Neural progenitor cell (in vitro differentiated cells): ENCODE measurements around the gene RSF1. TPM values are rescaled to one million over a fixed set of nuclear protein-coding genes. Genes with fewer than 3 reads are reported as not detected.

Experiments used
- DNase-seq: peaks from one replicate; pipeline ENCODE4 v3.0.0-alpha.2; 2016; ENCODE audit warnings: low spot score
- H2AFZ ChIP-seq: fragments of 200-600 bp; sonication (generic); replicated peaks from 2 replicates; pipeline ENCODE4 v1.6.1; 2016; ENCODE audit warnings: antibody characterized with exemption
- H3F3A ChIP-seq: fragments of 200-600 bp; sonication (generic); 2 replicates; pipeline ENCODE4 v1.6.1; 2016; ENCODE audit warnings: antibody characterized with exemption, low read depth
- H3K27ac ChIP-seq: fragments of 200-600 bp; sonication (generic); 2 replicates; pipeline ENCODE4 v1.5.1; 2016; ENCODE audit warnings: mild to moderate bottlenecking
- H3K27me3 ChIP-seq: fragments of 200-600 bp; sonication (generic); 2 replicates; pipeline ENCODE4 v1.6.1; 2016; ENCODE audit warnings: mild to moderate bottlenecking, moderate library complexity
- H3K36me3 ChIP-seq: fragments of 200-600 bp; sonication (generic); 2 replicates; pipeline ENCODE4 v1.5.1; 2016
- H3K4me1 ChIP-seq: fragments of 200-600 bp; sonication (generic); 2 replicates; pipeline ENCODE4 v1.6.1; 2016; ENCODE audit warnings: mixed run types
- H3K4me2 ChIP-seq: fragments of 200-600 bp; sonication (generic); 2 replicates; pipeline ENCODE4 v1.6.1; 2016
- H3K4me3 ChIP-seq: fragments of 200-600 bp; sonication (generic); 2 replicates; pipeline ENCODE4 v1.5.1; 2016
- H3K79me2 ChIP-seq: fragments of 200-600 bp; sonication (generic); 2 replicates; pipeline ENCODE4 v1.6.1; 2016; ENCODE audit warnings: low read depth
- H3K9ac ChIP-seq: fragments of 200-600 bp; sonication (generic); 2 replicates; pipeline ENCODE4 v1.6.1; 2016
- H3K9me3 ChIP-seq: fragments of 200-600 bp; sonication (generic); 2 replicates; pipeline ENCODE4 v1.5.1; 2016; ENCODE audit warnings: low read depth
- H4K20me1 ChIP-seq: fragments of 200-600 bp; sonication (generic); 2 replicates; pipeline ENCODE4 v1.6.1; 2016; ENCODE audit warnings: low read depth
- H3K27ac Mint-ChIP-seq: 3 replicates; pipeline ENCODE4 v1.8.0; 2021; ENCODE audit warnings: mixed read lengths
- H3K27me3 Mint-ChIP-seq: 2 replicates; pipeline ENCODE4 v1.8.0; 2022; ENCODE audit warnings: low read depth, mild to moderate bottlenecking, inconsistent platforms, moderate library complexity, mixed read lengths; ENCODE audit not compliant: insufficient read depth
- H3K36me3 Mint-ChIP-seq: 3 replicates; pipeline ENCODE4 v1.8.0; 2021; ENCODE audit warnings: mixed read lengths
- H3K4me1 Mint-ChIP-seq: 3 replicates; pipeline ENCODE4 v1.8.0; 2021; ENCODE audit warnings: mixed read lengths
- H3K4me3 Mint-ChIP-seq: 3 replicates; pipeline ENCODE4 v1.8.0; 2021; ENCODE audit warnings: mild to moderate bottlenecking, moderate library complexity, mixed read lengths
- H3K9me3 Mint-ChIP-seq: 3 replicates; pipeline ENCODE4 v1.8.0; 2020; ENCODE audit warnings: mixed read lengths
- EZH2 ChIP-seq: fragments of 200-600 bp; sonication (generic); IDR thresholded peaks from 2 replicates; pipeline ENCODE4 v1.6.1; 2017; ENCODE audit warnings: antibody characterized with exemption, mild to moderate bottlenecking, moderate library complexity
- EZH2phosphoT487 ChIP-seq: fragments of 200-600 bp; sonication (generic); IDR thresholded peaks from 2 replicates; pipeline ENCODE4 v1.6.1; 2017; ENCODE audit warnings: antibody characterized with exemption
- total RNA-seq: library from RNA; depleted of rRNA; stranded (reverse); fragments of >200 nt; gene quantifications from 2 replicates; pipeline ENCODE4 v1.2.3, GENCODE V29; 2015; ENCODE audit warnings: low replicate concordance
- TF ChIP-seq, protein P1 (sequence below): fragments of 200-600 bp; sonication (generic); IDR thresholded peaks from 2 replicates; pipeline ENCODE4 v1.5.1; 2017; ENCODE audit warnings: antibody characterized with exemption, mild to moderate bottlenecking

The RSF1 gene
- total RNA-seq, 1 donor from 2014 or later, result 106 TPM

DNA sequence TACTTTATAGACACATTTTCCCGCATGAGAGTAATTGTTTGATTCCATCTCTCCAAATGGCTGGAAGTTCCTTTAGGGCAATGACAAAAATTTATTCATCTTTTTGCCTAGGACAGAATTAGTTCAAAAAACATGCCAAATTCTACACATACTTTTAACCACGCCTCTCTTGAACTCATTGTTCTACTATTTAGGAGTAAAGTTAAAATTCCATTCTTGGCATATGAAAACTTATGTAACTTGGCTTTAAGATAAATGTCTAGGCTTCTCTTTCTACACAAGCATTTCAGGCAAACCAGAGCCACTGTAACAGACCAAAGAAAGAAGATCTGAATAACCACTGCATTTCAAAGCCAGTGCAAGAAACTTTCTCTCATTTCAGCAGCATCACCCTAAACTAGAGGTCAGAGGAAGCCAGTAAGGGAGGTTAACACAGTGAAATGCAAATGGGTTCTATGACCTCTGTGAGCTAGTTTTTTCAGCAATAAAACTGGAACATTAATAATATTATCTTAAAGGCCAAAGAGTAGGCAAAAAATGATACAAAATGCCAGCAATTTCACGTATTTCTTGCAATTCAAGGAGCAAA, 73.0 kb downstream of the RSF1 start:
- peaks cover 38% of the 10 kb centered on the region for H3K36me3 Mint-ChIP-seq
- Histone ChIP-seq H3K4me2 (no peak overlapping the region), H3F3A (peaks cover 2% of the 10 kb centered on the region), H3K9me3 (no peaks in the 10 kb centered on the region), H4K20me1 (peaks cover 54% of the 10 kb centered on the region), H3K4me3 (no peak overlapping the region), H3K36me3 (no peaks in the 10 kb centered on the region), H3K79me2 (peaks cover 73% of the 10 kb centered on the region), H2AFZ (no peak overlapping the region), H3K9ac (no peak overlapping the region), H3K4me1 (peaks cover 4% of the 10 kb centered on the region), H3K27me3 (no peaks in the 10 kb centered on the region), H3K27ac (no peak overlapping the region)
- H3K4me1 Mint-ChIP-seq, result peaks cover under 1% of the 10 kb centered on the region
- no peak overlapping the region for H3K27ac Mint-ChIP-seq
- no peaks in the 10 kb centered on the region for H3K9me3 Mint-ChIP-seq
- no peak overlapping the region for H3K4me3 Mint-ChIP-seq
- TF ChIP-seq EZH2 (no peak), EZH2phosphoT487 (no peak)
- TF ChIP-seq, protein P1, sequence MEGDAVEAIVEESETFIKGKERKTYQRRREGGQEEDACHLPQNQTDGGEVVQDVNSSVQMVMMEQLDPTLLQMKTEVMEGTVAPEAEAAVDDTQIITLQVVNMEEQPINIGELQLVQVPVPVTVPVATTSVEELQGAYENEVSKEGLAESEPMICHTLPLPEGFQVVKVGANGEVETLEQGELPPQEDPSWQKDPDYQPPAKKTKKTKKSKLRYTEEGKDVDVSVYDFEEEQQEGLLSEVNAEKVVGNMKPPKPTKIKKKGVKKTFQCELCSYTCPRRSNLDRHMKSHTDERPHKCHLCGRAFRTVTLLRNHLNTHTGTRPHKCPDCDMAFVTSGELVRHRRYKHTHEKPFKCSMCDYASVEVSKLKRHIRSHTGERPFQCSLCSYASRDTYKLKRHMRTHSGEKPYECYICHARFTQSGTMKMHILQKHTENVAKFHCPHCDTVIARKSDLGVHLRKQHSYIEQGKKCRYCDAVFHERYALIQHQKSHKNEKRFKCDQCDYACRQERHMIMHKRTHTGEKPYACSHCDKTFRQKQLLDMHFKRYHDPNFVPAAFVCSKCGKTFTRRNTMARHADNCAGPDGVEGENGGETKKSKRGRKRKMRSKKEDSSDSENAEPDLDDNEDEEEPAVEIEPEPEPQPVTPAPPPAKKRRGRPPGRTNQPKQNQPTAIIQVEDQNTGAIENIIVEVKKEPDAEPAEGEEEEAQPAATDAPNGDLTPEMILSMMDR, result no peak
- DNase-seq, result no peak
- no peaks in the 10 kb centered on the region for H3K27me3 Mint-ChIP-seq

- no peak overlapping the region for H3K27ac Mint-ChIP-seq
- peaks cover 9% of the 10 kb centered on the region for H3K9me3 Mint-ChIP-seq
- DNase-seq, result no peak
- no peak overlapping the region for H3K9ac ChIP-seq
- H3K79me2 ChIP-seq, result peaks cover under 1% of the 10 kb centered on the region
- H4K20me1 ChIP-seq, result no peaks in the 10 kb centered on the region
- H3K4me2 ChIP-seq, result no peak overlapping the region
- H3K27me3 Mint-ChIP-seq, result no peaks in the 10 kb centered on the region
- H3K36me3 Mint-ChIP-seq, result peaks cover 49% of the 10 kb centered on the region
- peaks cover 24% of the 10 kb centered on the region for H3K36me3 ChIP-seq
- H3K27me3 ChIP-seq, result no peaks in the 10 kb centered on the region
- H3K4me1 Mint-ChIP-seq, result no peaks in the 10 kb centered on the region
- no peak for TF ChIP-seq EZH2phosphoT487
- TF ChIP-seq, protein P1, result no peak
- no peak for TF ChIP-seq EZH2
- H2AFZ ChIP-seq, result no peak overlapping the region
- no peaks in the 10 kb centered on the region for H3F3A ChIP-seq
- no peak overlapping the region for H3K27ac ChIP-seq
- H3K4me3 Mint-ChIP-seq, result no peak overlapping the region
- H3K4me1 ChIP-seq, result no peaks in the 10 kb centered on the region
- no peak overlapping the region for H3K4me3 ChIP-seq
- peaks cover 6% of the 10 kb centered on the region for H3K9me3 ChIP-seq
These were observed 84.0 kb downstream of the RSF1 start for GRCh38 chr11:77736473-77736872.

GRCh38 chr11:77734890-77735289, 85.6 kb downstream of the RSF1 start:
- Mint-ChIP-seq H3K27me3 (no peaks in the 10 kb centered on the region), H3K4me1 (no peaks in the 10 kb centered on the region), H3K27ac (no peak overlapping the region), H3K4me3 (no peak overlapping the region), H3K36me3 (peaks cover 52% of the 10 kb centered on the region), H3K9me3 (peaks cover 18% of the 10 kb centered on the region)
- no peak overlapping the region for H3K4me3 ChIP-seq
- no peaks in the 10 kb centered on the region for H4K20me1 ChIP-seq
- no peaks in the 10 kb centered on the region for H3K27me3 ChIP-seq
- H3K79me2 ChIP-seq, result no peaks in the 10 kb centered on the region
- peaks cover 12% of the 10 kb centered on the region for H3K9me3 ChIP-seq
- no peak overlapping the region for H3K27ac ChIP-seq
- no peak overlapping the region for H3K9ac ChIP-seq
- H2AFZ ChIP-seq, result no peak overlapping the region
- no peaks in the 10 kb centered on the region for H3F3A ChIP-seq
- H3K4me1 ChIP-seq, result no peaks in the 10 kb centered on the region
- H3K36me3 ChIP-seq, result peaks cover 19% of the 10 kb centered on the region
- TF ChIP-seq, protein P1, result no peak
- no peak for TF ChIP-seq EZH2phosphoT487
- TF ChIP-seq EZH2, result no peak
- H3K4me2 ChIP-seq, result no peak overlapping the region
- no peak for DNase-seq
